ENCODE measurements around the gene DCAF5.

GRCh38 chr14:69048456-69048855 lies 104.5 kb downstream of the DCAF5 start:
- TF ChIP-seq CTCF (IDR thresholded peaks at IDR 0.05) (no peak), POLR2A (IDR thresholded peaks at IDR 0.05) (no peak)
